Activated T-cell treated with anti-CD3 and anti-CD28 coated beads for 1 hour (primary cell): Measurements from ENCODE around the gene PTGER1.

Experiments
- DNase-seq: peaks from one replicate; pipeline ENCODE4 v3.0.0-alpha.2; 2020; ENCODE audit warnings: low read depth

PTGER1 gene

GRCh38 chr19:14502334-14503092, 27.4 kb upstream of the PTGER1 start:
- DNase-seq: no peak

DNA sequence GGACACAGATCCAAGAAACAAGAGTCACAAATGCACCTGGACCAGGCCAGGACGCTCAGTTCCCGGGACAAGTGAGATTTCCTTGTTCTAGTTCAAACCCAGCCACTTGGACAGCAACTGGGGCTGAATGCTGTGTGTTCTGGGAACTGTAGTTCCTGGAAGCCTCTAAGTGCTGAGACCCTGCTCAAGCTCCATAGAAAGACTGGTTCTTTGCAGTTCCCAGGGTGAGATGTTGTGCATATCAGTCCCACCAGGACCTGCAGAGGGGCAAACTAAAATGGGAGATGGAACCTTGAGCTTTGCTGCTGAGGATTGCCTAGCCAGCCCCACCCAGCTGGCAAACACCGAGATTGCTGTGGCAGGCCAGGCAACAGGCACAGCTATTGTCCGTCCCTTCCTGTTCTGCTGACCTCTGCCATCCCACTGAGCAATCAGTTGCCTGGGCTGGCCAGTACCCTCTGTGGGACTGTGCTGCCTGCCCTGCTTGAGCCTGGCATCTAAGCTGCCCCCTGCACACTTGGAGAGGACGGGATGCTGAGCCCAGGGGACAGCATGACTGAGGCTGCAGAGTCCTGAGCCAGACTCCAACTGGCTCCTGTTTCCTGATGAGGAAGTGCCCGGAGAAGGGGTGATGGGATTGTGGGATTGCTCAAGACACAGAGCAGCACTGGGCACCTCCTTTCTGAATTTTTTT, 22.2 kb upstream of the PTGER1 start:
- DNase-seq: no peak

DNA sequence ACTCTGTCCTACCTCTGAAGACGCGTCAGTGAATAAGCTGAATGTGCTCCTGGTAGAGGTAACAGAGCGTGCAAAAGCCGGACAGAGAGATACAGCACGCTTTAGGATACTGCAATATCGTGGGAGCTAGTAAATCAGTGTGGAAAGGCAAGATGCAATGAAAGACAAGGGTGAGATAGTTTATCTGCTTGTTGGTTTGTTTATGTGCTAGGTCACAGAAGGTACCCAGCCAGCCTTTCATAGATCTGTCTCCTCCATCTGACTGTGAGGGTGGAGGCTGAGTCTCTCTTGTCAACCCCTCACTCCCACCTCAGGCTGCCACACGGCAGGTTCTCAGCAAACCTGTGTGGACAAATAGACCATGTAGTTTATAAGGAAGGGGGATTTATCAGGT, 21.7 kb upstream of the PTGER1 start:
- DNase-seq: no peak

- peak; percentile 75 for DNase-seq
These were observed 21.1 kb upstream of the PTGER1 start, which contains the start of gene GIPC1 for GRCh38 chr19:14496029-14496833. Gene GIPC1 (minus strand): TSS chr19:14496127. CDS start chr19:14482976, 13,151 bp downstream.

DNA sequence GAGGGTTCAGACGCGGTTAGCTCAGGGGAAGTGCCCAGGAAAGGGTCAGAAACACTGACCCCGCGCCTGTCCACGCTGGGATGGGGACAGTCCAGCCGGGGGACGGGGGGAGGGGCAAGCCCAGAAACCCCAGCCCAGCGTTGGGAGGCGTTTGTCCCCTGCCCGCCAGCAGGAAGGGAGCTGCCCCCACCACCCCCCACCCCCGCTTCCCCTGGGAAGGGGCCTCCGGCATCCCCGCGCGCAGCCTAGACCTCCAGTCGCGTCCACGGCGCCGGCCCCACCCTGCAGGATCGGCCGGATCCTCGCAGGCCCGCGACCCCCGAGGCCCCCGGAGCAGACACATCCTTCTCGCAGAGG, 20.5 kb upstream of the PTGER1 start:
- no peak for DNase-seq

DNA sequence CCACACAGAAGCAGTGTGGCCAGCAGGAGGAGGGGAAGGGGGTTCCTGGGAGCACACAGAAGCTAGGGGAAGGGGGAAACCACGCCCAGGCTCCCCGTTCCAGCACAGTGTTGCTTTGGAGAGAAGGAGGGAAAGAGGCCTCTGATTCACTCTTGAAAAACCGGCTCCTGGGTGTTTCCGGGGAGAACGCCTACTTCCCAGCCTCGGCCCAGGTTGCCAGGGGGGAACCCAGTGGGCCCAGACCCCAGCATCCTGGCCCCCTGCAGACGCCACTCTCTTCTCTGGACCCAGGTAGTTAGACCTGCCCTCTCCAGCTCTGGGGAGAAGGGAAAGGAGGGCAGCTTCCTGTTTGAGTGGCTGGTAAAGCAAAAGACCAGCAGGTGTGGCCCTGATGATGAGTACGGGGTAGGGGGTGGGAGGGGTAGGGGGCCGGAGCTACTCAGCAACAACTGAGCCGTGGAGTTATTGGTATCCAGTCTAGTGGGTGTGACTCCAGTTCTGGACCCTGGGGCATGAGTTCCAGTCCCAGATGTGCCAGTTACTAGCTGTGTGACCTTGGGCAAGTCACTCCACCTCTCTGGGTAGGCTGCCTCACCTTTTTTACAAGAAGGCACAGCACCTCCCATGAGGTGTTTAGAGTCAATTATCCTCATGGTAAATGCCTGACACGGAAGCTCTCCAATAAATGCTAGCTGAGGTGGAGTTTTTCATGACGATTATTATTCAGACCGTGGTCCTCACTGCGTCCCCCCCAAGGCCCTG, 19.9 kb upstream of the PTGER1 start:
- no peak for DNase-seq

- no peak for DNase-seq
These were observed 19.3 kb upstream of the PTGER1 start for GRCh38 chr19:14494411-14494810.

DNA sequence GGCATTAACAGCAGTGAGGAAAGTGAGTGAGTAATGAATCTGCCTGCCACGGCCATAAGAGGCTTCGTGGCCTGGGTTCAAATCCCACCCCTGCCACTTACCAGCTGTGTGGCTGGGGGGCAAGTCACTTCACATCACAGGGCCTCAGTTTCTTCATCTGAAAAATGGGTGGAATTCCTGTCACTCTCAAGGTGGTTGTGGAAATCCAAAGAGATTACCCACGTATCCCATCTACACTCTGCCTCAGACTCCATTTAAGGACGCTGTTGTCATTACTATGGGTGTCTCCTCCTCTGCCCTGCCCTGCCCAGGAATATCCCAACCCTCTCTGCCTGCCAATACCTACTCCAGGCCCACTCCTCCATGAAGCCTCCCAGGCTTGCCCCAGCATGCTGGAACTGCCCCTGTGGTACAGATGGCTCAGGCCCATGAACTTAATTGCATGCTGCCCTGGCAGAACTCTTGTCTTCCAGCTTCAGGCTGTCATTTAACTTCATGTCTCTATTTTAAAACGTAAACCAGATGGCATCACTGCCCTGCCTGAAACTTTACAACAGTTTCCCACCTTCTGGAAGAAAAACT, 17.7 kb upstream of the PTGER1 start:
- no peak for DNase-seq

- DNase-seq: no peak
These were observed 12.4 kb upstream of the PTGER1 start for GRCh38 chr19:14487370-14488125.

DNA sequence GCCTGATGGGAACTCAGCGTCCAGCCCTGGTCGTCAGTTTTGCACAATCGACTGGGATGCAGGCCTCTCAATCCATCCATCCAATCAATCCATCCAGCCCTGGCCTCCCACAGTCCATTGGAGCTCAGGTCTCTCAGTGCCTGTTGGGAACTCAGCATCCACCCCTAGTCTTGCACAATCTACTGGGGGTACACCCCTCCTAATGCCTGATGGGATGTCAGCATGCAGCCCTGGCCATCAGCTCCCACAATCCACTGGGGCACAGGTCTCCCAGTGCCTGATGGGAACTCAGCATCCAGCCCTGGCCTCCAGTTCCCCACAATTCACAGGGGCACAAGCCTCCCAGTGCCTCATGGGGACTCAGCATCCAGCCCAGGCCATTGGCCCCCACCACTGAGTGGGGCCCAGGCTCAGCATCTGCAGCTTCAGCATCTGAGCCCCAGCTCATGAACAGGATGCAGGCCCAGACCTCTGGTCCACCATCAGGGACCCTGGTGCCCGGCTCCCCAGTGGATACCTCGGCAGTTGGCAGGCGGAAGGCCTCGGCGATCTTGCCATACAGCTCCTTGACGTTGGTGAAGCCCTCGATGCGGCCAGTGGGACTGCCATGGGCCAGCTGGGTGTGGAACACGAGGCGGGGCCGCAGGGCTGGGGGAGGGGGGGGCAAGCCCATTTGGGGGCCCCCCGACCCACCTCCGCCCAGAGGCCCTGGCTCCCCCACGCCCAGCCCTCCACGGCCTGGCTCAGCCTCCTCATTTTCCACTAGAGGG, 7.2 kb upstream of the PTGER1 start:
- no peak for DNase-seq

DNA sequence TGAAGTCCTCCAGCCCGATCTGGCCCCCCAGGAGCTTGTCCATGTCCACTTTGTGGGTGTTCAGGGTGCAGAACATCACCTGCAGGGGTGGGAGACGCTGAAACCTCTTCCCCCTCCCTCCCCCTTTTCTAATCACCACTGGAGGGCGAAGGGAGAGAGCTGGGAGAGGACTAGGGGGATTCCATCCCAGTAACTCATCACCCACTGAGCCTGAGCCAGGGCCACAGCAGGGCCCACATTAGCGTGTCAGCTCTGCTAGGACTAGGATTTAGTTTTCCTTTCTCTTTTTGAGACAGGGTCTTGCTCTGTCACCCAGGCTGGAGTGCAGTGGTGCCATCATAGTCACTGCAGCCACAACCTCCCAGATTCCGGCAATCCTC, 5.5 kb upstream of the PTGER1 start:
- DNase-seq: no peak

- peak; percentile 62 for DNase-seq
These were observed 5.0 kb upstream of the PTGER1 start for GRCh38 chr19:14479975-14480699.

- DNase-seq: no peak
These were observed 4.3 kb upstream of the PTGER1 start for GRCh38 chr19:14479309-14479974.

DNA sequence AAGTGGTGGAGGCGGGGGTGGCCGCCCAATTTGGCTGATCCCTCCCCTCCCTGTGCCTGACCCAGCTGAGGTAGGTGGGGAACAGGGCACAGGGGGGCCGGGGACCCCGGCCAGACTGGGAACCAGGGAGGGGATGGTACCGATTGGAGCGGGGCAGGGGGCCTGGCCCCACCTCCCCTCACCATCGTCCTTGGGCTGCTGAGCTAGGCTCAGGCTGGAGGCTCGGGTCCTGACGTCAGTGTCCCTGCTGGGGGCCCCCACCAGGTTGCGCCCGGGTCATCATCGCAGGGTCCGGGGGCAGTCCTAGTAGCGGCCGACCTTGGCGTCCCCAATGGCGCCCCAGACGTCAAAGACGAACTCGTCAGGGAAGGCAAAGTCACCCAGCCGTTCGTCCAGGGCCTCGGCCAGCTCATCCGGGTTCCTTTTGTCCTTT, 3.0 kb upstream of the PTGER1 start:
- DNase-seq: no peak

GRCh38 chr19:14477418-14478112, 2.4 kb upstream of the PTGER1 start:
- DNase-seq: no peak

- no peak for DNase-seq
These were observed 1.7 kb upstream of the PTGER1 start for GRCh38 chr19:14476673-14477401.

DNA sequence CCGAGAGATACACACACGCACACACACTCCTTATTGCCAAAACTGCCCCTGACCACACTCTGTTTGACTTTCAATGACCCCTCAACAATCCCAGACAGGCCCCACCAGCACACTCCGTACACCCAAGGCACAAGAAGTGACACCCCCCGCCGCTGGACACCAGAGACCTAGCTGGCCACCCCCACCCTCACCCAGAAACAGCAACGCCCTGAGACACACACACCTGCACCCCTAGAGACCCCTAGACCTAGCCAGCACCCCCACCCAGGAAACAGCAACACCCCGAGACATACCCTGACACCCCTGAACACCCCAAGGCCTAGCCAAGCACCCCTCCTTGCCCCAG, 1.1 kb upstream of the PTGER1 start:
- DNase-seq: no peak

DNA sequence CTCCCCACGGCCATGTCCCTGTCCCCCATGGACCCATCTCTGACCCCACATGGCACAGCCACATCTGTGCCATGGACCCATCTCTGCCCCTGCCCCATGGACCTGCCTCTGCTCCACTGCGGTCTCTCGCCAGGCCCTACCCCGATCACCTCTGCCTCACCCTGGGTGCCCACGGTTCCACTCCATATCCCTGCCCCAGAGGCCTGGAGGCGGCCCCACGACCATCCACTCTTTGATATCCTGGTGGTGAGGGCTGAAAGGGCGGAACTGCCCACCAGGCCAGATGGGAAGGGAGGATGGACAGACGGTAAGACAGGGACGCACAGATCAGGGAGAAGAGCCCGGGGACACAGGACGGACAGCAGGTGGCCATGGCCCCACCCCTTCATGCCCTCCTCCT, 327 bp downstream of the PTGER1 start:
- DNase-seq: no peak
